Endothelial cell of umbilical vein (primary cell): ENCODE data around the gene OSTM1. TPM values are rescaled to one million over a fixed set of nuclear protein-coding genes. Genes with fewer than 3 reads are reported as not detected.

ENCODE experiments used
- BruUV-seq: library from RNA; stranded (reverse); fragments of 400-500 nt; replicated peaks from 2 replicates; lab custom pipeline; 2021; lab: Mats Ljungman, UMichigan
- CTCF ChIA-PET: fragments of 300-600, 350-600 bp; sonication (Branson Sonifier 250); formaldehyde crosslinking; loops from one replicate; lab custom pipeline; 2021; ENCODE audit warnings: antibody characterized with exemption, inconsistent platforms; lab: Charles Lee
- POLR2A ChIA-PET: fragments of 300-600, 350-600 bp; sonication (Branson Sonifier 250); formaldehyde crosslinking; loops from one replicate; lab custom pipeline; 2021; ENCODE audit warnings: antibody characterized with exemption, inconsistent platforms; lab: Charles Lee
- DNase-seq: peaks from one replicate; pipeline ENCODE4 v3.0.0-alpha.2; 2011; ENCODE audit warnings: low read depth, low spot score
- FAIRE-seq: peaks from 2 replicates; lab custom pipeline; 2011; peaks lifted over from hg19 to GRCh38; lab: Jason Lieb, UNC
- H2AFZ ChIP-seq: 2 replicates; pipeline ENCODE4 v1.6.0; 2012; ENCODE audit warnings: low read depth, low read length, control low read depth, inconsistent platforms
- H3K27ac ChIP-seq: 2 replicates; pipeline ENCODE4 v1.5.1; 2011; ENCODE audit warnings: low read depth, mild to moderate bottlenecking, control low read depth, low read length, moderate library complexity; ENCODE audit not compliant: insufficient read depth
- H3K27me3 ChIP-seq, 2 experiments: 2 replicates each; pipeline versions ENCODE4 v1.6.0 to v1.6.1; 2011; ENCODE audit warnings: low read length in 2 of 2, mixed read lengths in 1 of 2; ENCODE audit not compliant: control insufficient read depth in 2 of 2, insufficient read depth in 2 of 2
- H3K36me3 ChIP-seq, 2 experiments: 2 replicates in 1 of 2; 3 replicates in 1 of 2; pipeline ENCODE4 v1.5.1; 2011; ENCODE audit warnings: low read length in 2 of 2, mild to moderate bottlenecking in 1 of 2, moderate library complexity in 1 of 2; ENCODE audit not compliant: control insufficient read depth in 2 of 2, insufficient read depth in 2 of 2; ENCODE audit errors: extremely low read depth in 1 of 2
- H3K4me1 ChIP-seq: 3 replicates; pipeline ENCODE4 v1.5.1; 2011; ENCODE audit warnings: mild to moderate bottlenecking, low read length; ENCODE audit not compliant: control insufficient read depth, insufficient read depth; ENCODE audit errors: extremely low read depth
- H3K4me2 ChIP-seq: 2 replicates; pipeline ENCODE4 v1.6.1; 2011; ENCODE audit warnings: low read length, control low read depth, mixed read lengths; ENCODE audit not compliant: insufficient read depth
- H3K4me3 ChIP-seq, 3 experiments: fragments of 200-600 bp in 1 of 3; sonication (generic), shearing (Covaris generic) in 1 of 3; replicated peaks in 1 of 3; 2 replicates each; pipeline ENCODE4 v1.5.1; 2011 to 2016; ENCODE audit warnings: control low read depth in 3 of 3, low read length in 3 of 3, mild to moderate bottlenecking in 2 of 3, inconsistent platforms in 1 of 3, low read depth in 1 of 3, moderate library complexity in 1 of 3; ENCODE audit not compliant: insufficient read depth in 1 of 3
- H3K79me2 ChIP-seq: 2 replicates; pipeline ENCODE4 v1.6.0; 2012; ENCODE audit warnings: low read length, inconsistent platforms; ENCODE audit not compliant: control insufficient read depth, insufficient read depth
- H3K9ac ChIP-seq: replicated peaks from 2 replicates; pipeline ENCODE3; 2011; ENCODE audit warnings: low read length, control low read depth; ENCODE audit not compliant: insufficient read depth; ENCODE audit errors: extremely low read depth
- H3K9me1 ChIP-seq: replicated peaks from 3 replicates; pipeline ENCODE4 v1.6.0; 2011; ENCODE audit warnings: mild to moderate bottlenecking, low read length; ENCODE audit not compliant: control insufficient read depth, insufficient read depth; ENCODE audit errors: extremely low read depth
- H3K9me3 ChIP-seq: replicated peaks from 2 replicates; pipeline ENCODE4 v1.5.1; 2012; ENCODE audit warnings: low read length, inconsistent platforms; ENCODE audit not compliant: control insufficient read depth, insufficient read depth
- H4K20me1 ChIP-seq: replicated peaks from 2 replicates; pipeline ENCODE3; 2011; ENCODE audit warnings: mild to moderate bottlenecking, low read length; ENCODE audit not compliant: control insufficient read depth, insufficient read depth; ENCODE audit errors: extremely low read depth
- EZH2 ChIP-seq: IDR thresholded peaks from 2 replicates; pipeline ENCODE4 v1.6.1; 2012; ENCODE audit warnings: borderline replicate concordance, low read depth, mild to moderate bottlenecking, moderate library complexity, low read length, inconsistent platforms; ENCODE audit not compliant: severe bottlenecking
- FOS ChIP-seq: IDR thresholded peaks from 2 replicates; pipeline ENCODE4 v1.6.1; 2011; ENCODE audit warnings: mild to moderate bottlenecking, low read length, moderate library complexity, borderline replicate concordance; ENCODE audit not compliant: insufficient read depth
- GATA2 ChIP-seq: IDR thresholded peaks from 2 replicates; pipeline ENCODE4 v1.7.0; 2011; ENCODE audit warnings: low read depth, mild to moderate bottlenecking, moderate library complexity, mixed read lengths, low read length; ENCODE audit not compliant: insufficient read length, insufficient read depth
- JUN ChIP-seq: IDR thresholded peaks from 2 replicates; pipeline ENCODE4 v1.6.1; 2011; ENCODE audit warnings: borderline replicate concordance, low read depth; ENCODE audit not compliant: insufficient read length, insufficient read depth
- MYC ChIP-seq: IDR thresholded peaks from one replicate; pipeline ENCODE4 v1.6.1; 2011; ENCODE audit warnings: mild to moderate bottlenecking, low read depth, low read length
- POLR2A ChIP-seq: IDR thresholded peaks from 2 replicates; pipeline ENCODE4 v1.6.1; 2012; ENCODE audit warnings: low read depth, mild to moderate bottlenecking, control low read depth, low read length
- POLR2AphosphoS5 ChIP-seq: IDR thresholded peaks from 2 replicates; pipeline ENCODE4 v1.6.1; 2012; ENCODE audit warnings: low read depth, mild to moderate bottlenecking, control low read depth, low read length, moderate library complexity; ENCODE audit not compliant: insufficient read depth
- dilution Hi-C: fragments of 300-500 bp; cut with MboI; formaldehyde crosslinking; loops from one replicate; pipeline ENCODE4 v1.15.0; 2019; ENCODE audit warnings: low sequenced_read_pairs; ENCODE audit not compliant: extremely low pct_ligation_motif_present
- intact Hi-C: fragments of 100-400 bp; cut with micrococcal nuclease; formaldehyde crosslinking; loops from one replicate; pipeline ENCODE4 v1.10.0; 2022
- polyA plus RNA-seq, 4 experiments: library from polyadenylated mRNA; depleted of rRNA in 3 of 4; stranded (reverse) in 3 of 4; unstranded in 1 of 4; fragments of >200 nt; gene quantifications; 2 replicates each; pipeline versions ENCODE4 v1.2.1 to v1.2.3, GENCODE V29; 2011 to 2012; ENCODE audit warnings: missing spikeins in 1 of 4
- total RNA-seq: library from RNA; stranded (reverse); gene quantifications from 2 replicates; pipeline ENCODE4 v1.2.3, GENCODE V29; 2021
- TF ChIP-seq, protein P1 (sequence below), 2 donors: IDR thresholded peaks; 1 replicate in 1 of 2; 2 replicates in 1 of 2; pipeline ENCODE4 v1.5.1; 2011; ENCODE audit warnings: low read length in 2 of 2, mild to moderate bottlenecking in 2 of 2, moderate library complexity in 2 of 2, control low read depth in 1 of 2, inconsistent platforms in 1 of 2, low read depth in 1 of 2; ENCODE audit not compliant: insufficient read depth in 1 of 2; ENCODE audit errors: extremely low read depth in 1 of 2
- TF ChIP-seq, protein P2 (sequence below): IDR thresholded peaks from 2 replicates; pipeline ENCODE4 v1.6.1; 2011; ENCODE audit not compliant: insufficient read depth, insufficient read length

OSTM1 gene
- total and polyA plus RNA-seq, 2 donors (not counting 3 experiments of a cell fraction or from before 2014, with no cell fraction given), result 23.1 to 26.4 TPM

GRCh38 chr6:108091288-108091687 lies 16.7 kb upstream of the OSTM1 start:
- TF ChIP-seq, protein P1, sequence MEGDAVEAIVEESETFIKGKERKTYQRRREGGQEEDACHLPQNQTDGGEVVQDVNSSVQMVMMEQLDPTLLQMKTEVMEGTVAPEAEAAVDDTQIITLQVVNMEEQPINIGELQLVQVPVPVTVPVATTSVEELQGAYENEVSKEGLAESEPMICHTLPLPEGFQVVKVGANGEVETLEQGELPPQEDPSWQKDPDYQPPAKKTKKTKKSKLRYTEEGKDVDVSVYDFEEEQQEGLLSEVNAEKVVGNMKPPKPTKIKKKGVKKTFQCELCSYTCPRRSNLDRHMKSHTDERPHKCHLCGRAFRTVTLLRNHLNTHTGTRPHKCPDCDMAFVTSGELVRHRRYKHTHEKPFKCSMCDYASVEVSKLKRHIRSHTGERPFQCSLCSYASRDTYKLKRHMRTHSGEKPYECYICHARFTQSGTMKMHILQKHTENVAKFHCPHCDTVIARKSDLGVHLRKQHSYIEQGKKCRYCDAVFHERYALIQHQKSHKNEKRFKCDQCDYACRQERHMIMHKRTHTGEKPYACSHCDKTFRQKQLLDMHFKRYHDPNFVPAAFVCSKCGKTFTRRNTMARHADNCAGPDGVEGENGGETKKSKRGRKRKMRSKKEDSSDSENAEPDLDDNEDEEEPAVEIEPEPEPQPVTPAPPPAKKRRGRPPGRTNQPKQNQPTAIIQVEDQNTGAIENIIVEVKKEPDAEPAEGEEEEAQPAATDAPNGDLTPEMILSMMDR (IDR thresholded peaks at IDR 0.05; ENCODE audit: extremely low read depth in 1 of 2, insufficient read depth in 1 of 2, low read depth in 1 of 2, low read length in 2 of 2), result no peak
- no peak for TF ChIP-seq MYC
- no peak for TF ChIP-seq GATA2
- TF ChIP-seq JUN, result no peak
- no peak for TF ChIP-seq POLR2AphosphoS5
- TF ChIP-seq FOS, result no peak
- no peak for TF ChIP-seq EZH2
- no peak for TF ChIP-seq POLR2A
- TF ChIP-seq, protein P2, sequence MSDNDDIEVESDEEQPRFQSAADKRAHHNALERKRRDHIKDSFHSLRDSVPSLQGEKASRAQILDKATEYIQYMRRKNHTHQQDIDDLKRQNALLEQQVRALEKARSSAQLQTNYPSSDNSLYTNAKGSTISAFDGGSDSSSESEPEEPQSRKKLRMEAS, result no peak
- dilution Hi-C loops (no loop called here), intact Hi-C loops (no loop called here)
- H3K79me2 ChIP-seq, result no peaks in the 10 kb centered on the region
- H3K27me3 ChIP-seq, result peaks cover 3 to 12% of the 10 kb centered on the region in 2 experiments
- H3K4me2 ChIP-seq, result no peak overlapping the region
- no TSS peak for BruUV-seq
- no peak overlapping the region for H3K4me3 ChIP-seq
- DNase-seq (no peak), FAIRE-seq (no peak)
- no peak overlapping the region for H3K9ac ChIP-seq
- no peaks in the 10 kb centered on the region for H3K9me1 ChIP-seq
- no peaks in the 10 kb centered on the region for H3K4me1 ChIP-seq
- no peaks in the 10 kb centered on the region for H3K36me3 ChIP-seq
- ChIA-PET POLR2A (no interaction called here), CTCF (no interaction called here)
- no peaks in the 10 kb centered on the region for H4K20me1 ChIP-seq
- H3K9me3 ChIP-seq, result no peaks in the 10 kb centered on the region
- no peak overlapping the region for H3K27ac ChIP-seq
- no peak overlapping the region for H2AFZ ChIP-seq
